ENCODE results near the gene ZNF423.

Gene ZNF423

DNA sequence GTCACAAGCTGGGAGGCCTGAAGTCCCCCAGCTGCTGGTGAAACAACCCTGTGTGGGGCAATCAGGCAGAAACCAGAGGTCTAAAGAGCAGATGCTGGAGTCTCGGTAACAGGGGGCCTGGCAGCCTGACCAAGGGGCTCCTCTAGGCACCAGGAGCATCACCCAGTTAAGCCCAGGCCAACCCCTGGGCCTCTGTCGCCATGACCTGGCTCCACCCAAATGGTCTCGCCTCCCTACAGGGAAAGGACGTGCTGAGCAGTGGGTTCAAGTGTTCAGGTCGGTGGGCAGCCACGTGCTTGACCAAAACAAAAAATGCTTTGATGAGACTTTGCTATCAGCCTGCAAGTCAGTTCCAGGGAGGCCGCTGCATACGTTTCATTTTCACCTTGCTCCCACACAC lies 240.3 kb downstream of the ZNF423 start:
- H3K9me3 ChIP-seq (replicated peaks; ENCODE audit: insufficient read depth, low read length), result no peaks in the 10 kb centered on the region
- H3K27me3 ChIP-seq (replicated peaks; ENCODE audit: insufficient read depth, low read length), result no peaks in the 10 kb centered on the region
- H3K9me2 ChIP-seq (replicated peaks; ENCODE audit: insufficient read depth, low read length), result no peaks in the 10 kb centered on the region
- no peak overlapping the region for H3K27ac ChIP-seq (ENCODE audit: low read length)
- no peaks in the 10 kb centered on the region for H4K20me1 ChIP-seq (ENCODE audit: insufficient read depth, low read length)
- no peaks in the 10 kb centered on the region for H3K79me2 ChIP-seq (ENCODE audit: low read length)
- no peak for DNase-seq
- H2AFZ ChIP-seq (ENCODE audit: low read length), result no peak overlapping the region
- no peak overlapping the region for H3K9ac ChIP-seq (ENCODE audit: low read length)
- no peaks in the 10 kb centered on the region for H3K36me3 ChIP-seq (replicated peaks; ENCODE audit: insufficient read depth, low read length)
- no peaks in the 10 kb centered on the region for H3K4me1 ChIP-seq (ENCODE audit: low read length)
- TF ChIP-seq EZH2phosphoT487 (IDR thresholded peaks at IDR 0.05; ENCODE audit: low read length) (no peak), EZH2 (optimal IDR thresholded peaks at IDR 0.05; ENCODE audit: low read depth, low read length) (no peak), CTCF (IDR thresholded peaks at IDR 0.05; ENCODE audit: low read length) (no peak)
- H3F3A ChIP-seq (ENCODE audit: insufficient read depth, low read length), result no peaks in the 10 kb centered on the region
- H3K4me2 ChIP-seq (ENCODE audit: low read depth, low read length), result no peak overlapping the region
- H3K4me3 ChIP-seq (ENCODE audit: low read length), result no peak overlapping the region

- H3K27me3 ChIP-seq (replicated peaks; ENCODE audit: insufficient read depth, low read length), result no peaks in the 10 kb centered on the region
- H3K9me3 ChIP-seq (replicated peaks; ENCODE audit: insufficient read depth, low read length), result no peaks in the 10 kb centered on the region
- no peak overlapping the region for H2AFZ ChIP-seq (ENCODE audit: low read length)
- H3K4me2 ChIP-seq (ENCODE audit: low read depth, low read length), result no peak overlapping the region
- no peaks in the 10 kb centered on the region for H3K79me2 ChIP-seq (ENCODE audit: low read length)
- H3K4me1 ChIP-seq (ENCODE audit: low read length), result no peaks in the 10 kb centered on the region
- H3K36me3 ChIP-seq (replicated peaks; ENCODE audit: insufficient read depth, low read length), result no peaks in the 10 kb centered on the region
- no peaks in the 10 kb centered on the region for H4K20me1 ChIP-seq (ENCODE audit: insufficient read depth, low read length)
- no peak overlapping the region for H3K4me3 ChIP-seq (ENCODE audit: low read length)
- H3F3A ChIP-seq (ENCODE audit: insufficient read depth, low read length), result no peaks in the 10 kb centered on the region
- TF ChIP-seq EZH2 (optimal IDR thresholded peaks at IDR 0.05; ENCODE audit: low read depth, low read length) (no peak), EZH2phosphoT487 (IDR thresholded peaks at IDR 0.05; ENCODE audit: low read length) (no peak), CTCF (IDR thresholded peaks at IDR 0.05; ENCODE audit: low read length) (no peak)
- no peak overlapping the region for H3K9ac ChIP-seq (ENCODE audit: low read length)
- H3K27ac ChIP-seq (ENCODE audit: low read length), result no peak overlapping the region
- H3K9me2 ChIP-seq (replicated peaks; ENCODE audit: insufficient read depth, low read length), result no peaks in the 10 kb centered on the region
- DNase-seq, result no peak
Observed at GRCh38 chr16:49610983-49611382, 244.9 kb downstream of the ZNF423 start.

DNA sequence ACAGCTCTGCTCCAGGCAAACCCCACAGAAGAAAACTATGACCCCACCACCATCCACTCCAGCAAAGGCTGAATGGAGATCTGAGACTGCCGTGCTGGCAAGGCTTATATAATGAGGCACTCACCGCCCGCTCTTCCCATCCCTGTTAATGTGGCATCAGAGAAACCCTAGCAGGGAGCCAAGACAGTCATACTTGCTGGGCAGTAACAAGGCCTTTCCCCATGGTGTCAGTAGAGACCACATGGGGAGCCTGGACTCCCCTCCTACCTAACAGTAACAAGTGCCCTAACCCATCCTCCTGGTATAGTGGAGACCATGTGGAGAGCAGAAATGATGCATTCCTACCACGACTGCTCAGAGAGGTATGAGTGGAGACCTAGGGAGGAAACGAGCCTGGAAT lies 247.1 kb downstream of the ZNF423 start:
- H3F3A ChIP-seq (ENCODE audit: insufficient read depth, low read length), result no peaks in the 10 kb centered on the region
- no peak for DNase-seq
- H3K27me3 ChIP-seq (replicated peaks; ENCODE audit: insufficient read depth, low read length), result no peaks in the 10 kb centered on the region
- TF ChIP-seq EZH2 (optimal IDR thresholded peaks at IDR 0.05; ENCODE audit: low read depth, low read length), result no peak
- TF ChIP-seq CTCF (IDR thresholded peaks at IDR 0.05; ENCODE audit: low read length), result no peak; the same call in 1 of the 2 replicates
- no peak for TF ChIP-seq EZH2phosphoT487 (IDR thresholded peaks at IDR 0.05; ENCODE audit: low read length)
- H4K20me1 ChIP-seq (ENCODE audit: insufficient read depth, low read length), result no peaks in the 10 kb centered on the region
- no peak overlapping the region for H3K27ac ChIP-seq (ENCODE audit: low read length)
- no peaks in the 10 kb centered on the region for H3K9me3 ChIP-seq (replicated peaks; ENCODE audit: insufficient read depth, low read length)
- H3K9me2 ChIP-seq (replicated peaks; ENCODE audit: insufficient read depth, low read length), result no peaks in the 10 kb centered on the region
- no peaks in the 10 kb centered on the region for H3K4me1 ChIP-seq (ENCODE audit: low read length)
- no peaks in the 10 kb centered on the region for H3K36me3 ChIP-seq (replicated peaks; ENCODE audit: insufficient read depth, low read length)
- H2AFZ ChIP-seq (ENCODE audit: low read length), result no peak overlapping the region
- H3K9ac ChIP-seq (ENCODE audit: low read length), result no peak overlapping the region
- H3K4me2 ChIP-seq (ENCODE audit: low read depth, low read length), result no peak overlapping the region
- H3K79me2 ChIP-seq (ENCODE audit: low read length), result no peaks in the 10 kb centered on the region
- no peak overlapping the region for H3K4me3 ChIP-seq (ENCODE audit: low read length)

Data from MM.1S (cell line).